Progenitor cell of endocrine pancreas (in vitro differentiated cells): ENCODE data around the gene FHOD3. TPM values are rescaled to one million over a fixed set of nuclear protein-coding genes. Genes with fewer than 3 reads are reported as not detected.
"Not testable (repeated sequence)": the region's sequence is repeated elsewhere in the genome, so short reads cannot be mapped to it uniquely, and the experiment has no call there.

ENCODE experiments used
- DNase-seq: peaks from one replicate; pipeline ENCODE4 v3.0.0; 2021; ENCODE audit warnings: low spot score; ENCODE audit not compliant: unreplicated experiment
- H3K27ac Mint-ChIP-seq: 2 replicates; pipeline ENCODE4 v1.8.0; 2021; ENCODE audit warnings: mild to moderate bottlenecking, moderate library complexity, mixed read lengths
- H3K27me3 Mint-ChIP-seq: 2 replicates; pipeline ENCODE4 v1.8.0; 2021; ENCODE audit warnings: mixed read lengths
- H3K36me3 Mint-ChIP-seq: 2 replicates; pipeline ENCODE4 v1.8.0; 2022; ENCODE audit warnings: mixed read lengths; ENCODE audit not compliant: insufficient read depth
- H3K4me1 Mint-ChIP-seq: 2 replicates; pipeline ENCODE4 v1.8.0; 2021; ENCODE audit warnings: low read depth, mixed read lengths
- H3K4me3 Mint-ChIP-seq: 2 replicates; pipeline ENCODE4 v1.8.0; 2021; ENCODE audit warnings: low read depth, mild to moderate bottlenecking, moderate library complexity, mixed read lengths
- H3K9me3 Mint-ChIP-seq: 2 replicates; pipeline ENCODE4 v1.8.0; 2021; ENCODE audit warnings: low read depth, mixed read lengths
- CTCF ChIP-seq: fragments of 200-600 bp; sonication (generic); IDR thresholded peaks from one replicate; pipeline ENCODE4 v1.5.0; 2021; ENCODE audit warnings: antibody characterized with exemption, mild to moderate bottlenecking; ENCODE audit not compliant: unreplicated experiment
- total RNA-seq: library from RNA; stranded (reverse); gene quantifications from 2 replicates; pipeline ENCODE4 v1.2.1, GENCODE V29; 2021

The FHOD3 gene
- total RNA-seq, 1 donor from 2014 or later: 1.6 TPM

DNA sequence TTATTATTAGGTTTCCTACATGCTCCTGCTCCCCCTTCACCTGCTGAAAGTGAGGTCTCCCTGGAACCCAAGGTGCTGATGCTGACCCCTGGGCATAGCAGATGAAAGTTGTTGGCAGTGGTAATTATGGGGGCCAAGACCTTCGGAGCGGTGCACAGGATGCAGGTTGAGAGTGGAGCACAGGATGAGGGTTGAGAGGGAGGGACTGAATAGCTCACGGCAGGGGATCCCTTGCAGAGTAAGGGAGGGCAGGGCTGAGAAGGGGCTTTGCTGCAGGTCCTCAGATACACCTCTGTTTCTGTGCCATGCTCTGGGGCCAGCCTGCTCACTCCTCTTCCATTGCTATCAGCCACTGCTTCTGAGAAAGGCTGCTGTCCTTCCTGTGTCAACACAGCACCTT lies 163.3 kb downstream of the FHOD3 start:
- no peak for DNase-seq
- no peaks in the 10 kb centered on the region for H3K36me3 Mint-ChIP-seq
- no peak for TF ChIP-seq CTCF
- no peaks in the 10 kb centered on the region for H3K9me3 Mint-ChIP-seq
- no peak overlapping the region for H3K4me3 Mint-ChIP-seq
- peaks cover 13% of the 10 kb centered on the region for H3K4me1 Mint-ChIP-seq
- H3K27ac Mint-ChIP-seq: no peak overlapping the region
- H3K27me3 Mint-ChIP-seq: no peaks in the 10 kb centered on the region

DNA sequence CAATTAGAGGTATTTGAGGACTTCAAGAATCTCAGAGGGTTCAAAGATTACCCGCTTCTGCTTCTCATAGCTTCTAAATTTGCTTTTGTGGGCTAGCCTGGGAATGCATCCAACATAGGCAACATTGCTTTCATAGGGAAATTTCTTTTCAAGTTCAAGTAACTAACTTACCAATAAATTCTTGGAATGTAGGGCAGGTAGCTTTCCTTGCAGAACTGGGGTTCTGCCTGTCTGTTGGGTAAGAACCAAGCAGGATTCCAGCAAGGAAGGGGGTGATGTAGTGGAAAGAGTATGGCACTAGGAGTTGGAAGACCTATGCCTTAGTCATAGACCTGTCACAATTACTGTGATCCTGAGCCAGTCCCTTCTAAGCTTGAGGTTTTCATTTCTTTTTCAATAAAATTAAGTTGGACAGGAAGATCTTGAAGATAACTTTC lies 164.1 kb downstream of the FHOD3 start:
- peaks cover 2% of the 10 kb centered on the region for H3K27me3 Mint-ChIP-seq
- H3K4me1 Mint-ChIP-seq: peaks cover 20% of the 10 kb centered on the region
- no peak for DNase-seq
- H3K9me3 Mint-ChIP-seq: no peaks in the 10 kb centered on the region
- no peak for TF ChIP-seq CTCF
- no peak overlapping the region for H3K27ac Mint-ChIP-seq
- no peaks in the 10 kb centered on the region for H3K36me3 Mint-ChIP-seq
- no peak overlapping the region for H3K4me3 Mint-ChIP-seq

- not testable (repeated sequence) for H3K4me3 Mint-ChIP-seq, H3K9me3 Mint-ChIP-seq, H3K36me3 Mint-ChIP-seq
Observed at GRCh38 chr18:36463516-36463915, 166.0 kb downstream of the FHOD3 start.

DNA sequence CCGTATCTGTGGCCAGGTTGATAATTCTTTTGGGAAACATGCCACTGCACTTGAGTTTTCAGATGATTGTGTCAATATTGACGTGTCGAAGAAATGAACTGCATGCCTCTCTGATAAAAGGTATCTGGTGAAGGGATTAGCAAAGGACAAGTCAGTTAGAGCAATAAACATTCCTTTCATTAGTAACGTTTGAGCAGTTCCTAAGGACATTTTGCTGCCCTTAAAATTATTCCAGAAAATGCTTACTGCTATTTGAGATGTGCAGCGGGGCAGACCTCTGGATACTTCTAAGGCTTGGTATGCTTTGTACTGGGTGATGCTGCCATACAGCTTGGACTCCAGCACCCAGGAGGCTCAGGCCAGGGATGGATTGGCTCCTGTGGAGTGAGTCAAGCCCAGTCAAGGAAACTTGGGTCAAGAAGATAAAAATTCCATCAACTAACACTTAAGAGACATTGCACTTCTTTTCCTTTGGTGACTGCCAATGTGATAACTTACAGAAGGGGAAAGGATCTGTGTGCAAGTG lies 166.7 kb downstream of the FHOD3 start:
- H3K4me3 Mint-ChIP-seq: no peak overlapping the region
- peak overlapping the region; percentile 22 for H3K27ac Mint-ChIP-seq
- H3K36me3 Mint-ChIP-seq: no peaks in the 10 kb centered on the region
- H3K9me3 Mint-ChIP-seq: no peaks in the 10 kb centered on the region
- TF ChIP-seq CTCF: no peak
- H3K27me3 Mint-ChIP-seq: peaks cover 14% of the 10 kb centered on the region
- peaks cover 40% of the 10 kb centered on the region for H3K4me1 Mint-ChIP-seq
- DNase-seq: no peak

More at GRCh38 chr18:36463516-36463915, 166.0 kb downstream of the FHOD3 start:
- H3K4me1 Mint-ChIP-seq: peaks cover 37% of the 10 kb centered on the region
- peak overlapping the region; percentile 36 for H3K27ac Mint-ChIP-seq
- H3K27me3 Mint-ChIP-seq: peaks cover 11% of the 10 kb centered on the region
- DNase-seq: not testable (repeated sequence)

GRCh38 chr18:36465276-36465675 lies 167.8 kb downstream of the FHOD3 start:
- peaks cover 40% of the 10 kb centered on the region for H3K4me1 Mint-ChIP-seq
- no peak for TF ChIP-seq CTCF
- no peak for DNase-seq
- no peak overlapping the region for H3K27ac Mint-ChIP-seq
- no peak overlapping the region for H3K4me3 Mint-ChIP-seq
- H3K27me3 Mint-ChIP-seq: peaks cover 14% of the 10 kb centered on the region
- H3K9me3 Mint-ChIP-seq: no peaks in the 10 kb centered on the region
- H3K36me3 Mint-ChIP-seq: no peaks in the 10 kb centered on the region

DNA sequence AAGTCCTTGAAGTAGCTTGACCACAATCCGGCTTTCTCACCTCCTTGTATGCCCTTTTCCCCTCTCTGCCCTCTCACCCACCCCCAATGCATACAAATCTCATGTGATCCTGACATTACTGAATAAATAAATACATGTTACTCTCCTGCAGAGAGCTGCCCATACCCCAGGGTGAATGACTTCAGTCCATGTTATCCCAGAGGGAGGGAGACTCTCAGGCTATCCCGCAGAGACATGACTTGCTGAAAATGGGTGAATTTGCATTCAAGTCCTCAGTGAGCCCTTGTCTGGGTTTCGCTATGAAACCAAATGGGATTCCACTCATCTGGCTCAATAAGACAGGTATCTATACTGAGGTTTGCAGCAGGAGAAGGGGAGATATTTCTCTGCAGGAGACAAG lies 168.5 kb downstream of the FHOD3 start:
- Mint-ChIP-seq H3K4me1 (peaks cover 40% of the 10 kb centered on the region), H3K27me3 (peaks cover 14% of the 10 kb centered on the region), H3K36me3 (no peaks in the 10 kb centered on the region), H3K4me3 (no peak overlapping the region), H3K27ac (no peak overlapping the region), H3K9me3 (no peaks in the 10 kb centered on the region)
- TF ChIP-seq CTCF: no peak
- no peak for DNase-seq
